ENCODE results near the gene SREK1IP1. TPM values are rescaled to one million over a fixed set of nuclear protein-coding genes. Genes with fewer than 3 reads are reported as not detected.

The SREK1IP1 gene
- total and polyA plus RNA-seq, 2 donors (not counting 1 experiment from before 2014, with no cell fraction given): 4.4 to 25.5 TPM

DNA sequence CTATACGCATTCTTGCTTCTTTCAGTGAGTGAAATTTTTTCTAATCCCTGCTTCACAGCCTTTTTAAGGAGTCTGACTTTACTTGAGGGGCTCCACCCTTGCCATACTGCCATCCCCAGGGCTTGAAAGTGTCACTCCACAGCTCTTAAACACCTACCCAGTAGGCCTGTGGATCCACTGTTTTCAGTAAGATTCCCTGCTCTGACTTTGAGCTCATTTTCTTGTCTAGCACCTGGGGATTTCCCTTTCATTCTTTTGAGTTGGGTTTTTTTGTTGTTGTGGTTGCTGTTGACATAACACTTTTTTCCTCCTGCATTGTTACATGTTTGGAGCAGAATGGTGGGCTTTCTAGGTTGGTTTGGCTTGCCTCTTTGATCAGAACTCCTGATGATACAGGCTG, 23.6 kb downstream of the SREK1IP1 start:
- TF ChIP-seq, protein P1, sequence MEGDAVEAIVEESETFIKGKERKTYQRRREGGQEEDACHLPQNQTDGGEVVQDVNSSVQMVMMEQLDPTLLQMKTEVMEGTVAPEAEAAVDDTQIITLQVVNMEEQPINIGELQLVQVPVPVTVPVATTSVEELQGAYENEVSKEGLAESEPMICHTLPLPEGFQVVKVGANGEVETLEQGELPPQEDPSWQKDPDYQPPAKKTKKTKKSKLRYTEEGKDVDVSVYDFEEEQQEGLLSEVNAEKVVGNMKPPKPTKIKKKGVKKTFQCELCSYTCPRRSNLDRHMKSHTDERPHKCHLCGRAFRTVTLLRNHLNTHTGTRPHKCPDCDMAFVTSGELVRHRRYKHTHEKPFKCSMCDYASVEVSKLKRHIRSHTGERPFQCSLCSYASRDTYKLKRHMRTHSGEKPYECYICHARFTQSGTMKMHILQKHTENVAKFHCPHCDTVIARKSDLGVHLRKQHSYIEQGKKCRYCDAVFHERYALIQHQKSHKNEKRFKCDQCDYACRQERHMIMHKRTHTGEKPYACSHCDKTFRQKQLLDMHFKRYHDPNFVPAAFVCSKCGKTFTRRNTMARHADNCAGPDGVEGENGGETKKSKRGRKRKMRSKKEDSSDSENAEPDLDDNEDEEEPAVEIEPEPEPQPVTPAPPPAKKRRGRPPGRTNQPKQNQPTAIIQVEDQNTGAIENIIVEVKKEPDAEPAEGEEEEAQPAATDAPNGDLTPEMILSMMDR (IDR thresholded peaks at IDR 0.05): no peak
- TF ChIP-seq EZH2 (IDR thresholded peaks at IDR 0.05; ENCODE audit: borderline replicate concordance, insufficient read depth, low read depth, low read length, poor library complexity, severe bottlenecking): no peak
- Histone ChIP-seq H3K27me3 (replicated peaks in 1 of 4; ENCODE audit: control extremely low read depth in 1 of 4, control insufficient read depth in 3 of 4, insufficient read depth in 4 of 4, low read length in 3 of 4) (no peaks in the 10 kb centered on the region), H3K4me3 (ENCODE audit: control extremely low read depth in 1 of 5, extremely low read depth in 1 of 5, insufficient read depth in 1 of 5, low read depth in 2 of 5, low read length in 4 of 5) (no peak overlapping the region), H2AFZ (ENCODE audit: insufficient read depth, low read depth, low read length, poor library complexity, severe bottlenecking) (no peak overlapping the region), H3K9ac (ENCODE audit: low read length) (no peak overlapping the region), H3K36me3 (replicated peaks in 1 of 2; ENCODE audit: control extremely low read depth in 1 of 2, control insufficient read depth in 1 of 2, extremely low read depth in 1 of 2, insufficient read depth in 2 of 2, low read length in 1 of 2) (peaks cover 6% of the 10 kb centered on the region in 2 experiments), H3K79me2 (ENCODE audit: control insufficient read depth, insufficient read depth, low read length) (peaks cover 3% of the 10 kb centered on the region), H3K9me3 (ENCODE audit: control extremely low read depth in 1 of 3, control insufficient read depth in 2 of 3, insufficient read depth in 1 of 3, low read length in 2 of 3) (no peaks in the 10 kb centered on the region), H3K27ac (ENCODE audit: low read length in 2 of 2) (no peak overlapping the region), H3K4me2 (replicated peaks; ENCODE audit: low read depth, low read length, poor library complexity, severe bottlenecking) (no peak overlapping the region), H4K20me1 (ENCODE audit: control insufficient read depth, insufficient read depth, low read length, poor library complexity, severe bottlenecking) (no peaks in the 10 kb centered on the region), H3K4me1 (ENCODE audit: control insufficient read depth in 2 of 2, insufficient read depth in 2 of 2, low read length in 2 of 2) (no peaks in the 10 kb centered on the region)
- Mint-ChIP-seq H3K27me3 (no peaks in the 10 kb centered on the region), H3K9me3 (ENCODE audit: insufficient read depth) (no peaks in the 10 kb centered on the region), H3K4me3 (no peak overlapping the region), H3K4me1 (no peaks in the 10 kb centered on the region), H3K27ac (no peak overlapping the region)
- ChIA-PET CTCF (no interaction called here), POLR2A (no interaction called here)
- WGBS (ENCODE audit: insufficient coverage): no CpG with 5 or more reads among the region's 1 CpG
- no peak for ATAC-seq (ENCODE audit: low read depth)
- DNase-seq: no peak
- intact Hi-C loops (cut with micrococcal nuclease): no loop called here

GRCh38 chr5:64742821-64743220, 25.7 kb downstream of the SREK1IP1 start:
- Histone ChIP-seq H3K9ac (ENCODE audit: low read length) (no peak overlapping the region), H3K79me2 (ENCODE audit: control insufficient read depth, insufficient read depth, low read length) (no peaks in the 10 kb centered on the region), H3K4me3 (ENCODE audit: control extremely low read depth in 1 of 5, extremely low read depth in 1 of 5, insufficient read depth in 1 of 5, low read depth in 2 of 5, low read length in 4 of 5) (no peak overlapping the region), H3K36me3 (replicated peaks in 1 of 2; ENCODE audit: control extremely low read depth in 1 of 2, control insufficient read depth in 1 of 2, extremely low read depth in 1 of 2, insufficient read depth in 2 of 2, low read length in 1 of 2) (peaks cover 6 to 11% of the 10 kb centered on the region in 2 experiments), H3K27me3 (replicated peaks in 1 of 4; ENCODE audit: control extremely low read depth in 1 of 4, control insufficient read depth in 3 of 4, insufficient read depth in 4 of 4, low read length in 3 of 4) (no peaks in the 10 kb centered on the region), H4K20me1 (ENCODE audit: control insufficient read depth, insufficient read depth, low read length, poor library complexity, severe bottlenecking) (no peaks in the 10 kb centered on the region), H3K4me1 (ENCODE audit: control insufficient read depth in 2 of 2, insufficient read depth in 2 of 2, low read length in 2 of 2) (no peaks in the 10 kb centered on the region), H3K27ac (ENCODE audit: low read length in 2 of 2) (no peak overlapping the region), H2AFZ (ENCODE audit: insufficient read depth, low read depth, low read length, poor library complexity, severe bottlenecking) (no peak overlapping the region), H3K4me2 (replicated peaks; ENCODE audit: low read depth, low read length, poor library complexity, severe bottlenecking) (no peak overlapping the region), H3K9me3 (ENCODE audit: control extremely low read depth in 1 of 3, control insufficient read depth in 2 of 3, insufficient read depth in 1 of 3, low read length in 2 of 3) (no peaks in the 10 kb centered on the region)
- DNase-seq (no peak), ATAC-seq (ENCODE audit: low read depth) (no peak)
- POLR2A ChIA-PET: no interaction called here
- H3K27me3 Mint-ChIP-seq: no peaks in the 10 kb centered on the region
- TF ChIP-seq, protein P1 (IDR thresholded peaks at IDR 0.05): no peak
- no peak for TF ChIP-seq EZH2 (IDR thresholded peaks at IDR 0.05; ENCODE audit: borderline replicate concordance, insufficient read depth, low read depth, low read length, poor library complexity, severe bottlenecking)
- H3K9me3 Mint-ChIP-seq (ENCODE audit: insufficient read depth): no peaks in the 10 kb centered on the region
- H3K4me3 Mint-ChIP-seq: no peak overlapping the region
- peak overlapping the region; percentile 15 for H3K27ac Mint-ChIP-seq
- CTCF ChIA-PET: no interaction called here
- H3K4me1 Mint-ChIP-seq: no peaks in the 10 kb centered on the region
- intact Hi-C loops (cut with micrococcal nuclease): no loop called here

Data from B cell (primary cell).